HCT116 (cell line): Measurements from ENCODE around the gene IFT52. TPM values are rescaled to one million over a fixed set of nuclear protein-coding genes. Genes with fewer than 3 reads are reported as not detected.

ENCODE experiments used
- ATAC-seq: fragments of 200-7000 bp; cut with Tn5 transposase; 2 replicates; pipeline ENCODE4 v1.9.1; 2020; ENCODE audit warnings: mild to moderate bottlenecking, moderate library complexity
- BruUV-seq: library from RNA; stranded (reverse); fragments of 400-500 nt; replicated peaks from 2 replicates; lab custom pipeline; 2021; lab: Mats Ljungman, UMichigan
- CTCF ChIA-PET: fragments of 300-600 bp; sonication (Branson Sonifier 250); formaldehyde crosslinking; loops from one replicate; lab custom pipeline; 2021; ENCODE audit warnings: antibody characterized with exemption; lab: Charles Lee
- POLR2A ChIA-PET: fragments of 300-600, 350-600 bp; sonication (Branson Sonifier 250); formaldehyde crosslinking; loops from one replicate; lab custom pipeline; 2021; ENCODE audit warnings: antibody characterized with exemption; lab: Charles Lee
- RAD21 ChIA-PET, 2 experiments: fragments of 300-600 bp; sonication (Branson Sonifier 250); formaldehyde crosslinking; loops; one replicate each; lab custom pipeline; 2023; ENCODE audit warnings: low total read pairs in 2 of 2; ENCODE audit not compliant: uncharacterized antibody in 2 of 2, unreplicated experiment in 2 of 2, low non-redundant PET in 1 of 2; lab: Charles Lee
- DNase-seq: peaks from one replicate; pipeline ENCODE4 v3.0.0-alpha.2; 2010; ENCODE audit warnings: low read depth, low spot score
- H2AFZ ChIP-seq: fragments of 200-600 bp; shearing (Covaris generic), sonication (generic); 2 replicates; pipeline ENCODE4 v1.6.1; 2017; ENCODE audit warnings: low read depth, mixed run types, mixed read lengths, antibody characterized with exemption, low read length; ENCODE audit not compliant: poor library complexity, severe bottlenecking
- H3K27ac ChIP-seq: 2 replicates; pipeline ENCODE4 v1.5.1; 2012; ENCODE audit warnings: low read depth, low read length
- H3K27me3 ChIP-seq: fragments of 200-600 bp; sonication (generic); 2 replicates; pipeline ENCODE4 v1.6.1; 2016; ENCODE audit warnings: mixed run types, low read length, mixed read lengths; ENCODE audit not compliant: insufficient read depth
- H3K36me3 ChIP-seq, 2 experiments: fragments of 200-500 bp in 1 of 2; fragments of 200-600 bp in 1 of 2; sonication (Bioruptor generic) in 1 of 2; sonication (generic) in 1 of 2; 2 replicates each; pipeline versions ENCODE4 v1.5.1 to v1.6.1; 2014 to 2016; ENCODE audit warnings: low read length in 2 of 2, inconsistent platforms in 1 of 2, mixed read lengths in 1 of 2, mixed run types in 1 of 2; ENCODE audit not compliant: insufficient read depth in 2 of 2, control insufficient read depth in 1 of 2
- H3K4me1 ChIP-seq, 2 experiments: fragments of 200-600 bp in 1 of 2; sonication (generic) in 1 of 2; 2 replicates each; pipeline versions ENCODE4 v1.5.1 to v1.6.1; 2012 to 2017; ENCODE audit warnings: low read length in 2 of 2, inconsistent platforms in 1 of 2, mild to moderate bottlenecking in 1 of 2, mixed read lengths in 1 of 2, mixed run types in 1 of 2, moderate library complexity in 1 of 2; ENCODE audit not compliant: insufficient read depth in 2 of 2, control insufficient read depth in 1 of 2
- H3K4me2 ChIP-seq: fragments of 200-600 bp; sonication (generic); 2 replicates; pipeline ENCODE4 v1.6.1; 2017; ENCODE audit warnings: mixed run types, low read length, mixed read lengths
- H3K4me3 ChIP-seq, 2 experiments: fragments of 200-600 bp in 1 of 2; sonication (generic) in 1 of 2; replicated peaks in 1 of 2; 2 replicates each; pipeline ENCODE4 v1.5.1; 2011 to 2016; ENCODE audit warnings: low read length in 2 of 2, control low read depth in 1 of 2, low read depth in 1 of 2, mild to moderate bottlenecking in 1 of 2, mixed read lengths in 1 of 2, mixed run types in 1 of 2
- H3K79me2 ChIP-seq: fragments of 200-600 bp; sonication (generic); 2 replicates; pipeline ENCODE4 v1.6.1; 2017; ENCODE audit warnings: mild to moderate bottlenecking, mixed run types, low read length, moderate library complexity, mixed read lengths; ENCODE audit not compliant: insufficient read depth
- H3K9ac ChIP-seq: fragments of 200-600 bp; sonication (generic); 2 replicates; pipeline ENCODE4 v1.6.1; 2016; ENCODE audit warnings: low read length, mixed read lengths
- H3K9me2 ChIP-seq: fragments of 200-600 bp; sonication (generic), shearing (Covaris generic); 2 replicates; pipeline ENCODE4 v1.6.1; 2017; ENCODE audit warnings: mixed run types, mild to moderate bottlenecking, moderate library complexity; ENCODE audit not compliant: insufficient read depth
- H3K9me3 ChIP-seq, 2 experiments: fragments of 200-500 bp in 1 of 2; fragments of 200-600 bp in 1 of 2; sonication (Bioruptor generic) in 1 of 2; sonication (generic) in 1 of 2; 2 replicates each; pipeline ENCODE4 v1.6.1; 2014 to 2017; ENCODE audit warnings: low read length in 2 of 2, mixed read lengths in 2 of 2, inconsistent platforms in 1 of 2, low read depth in 1 of 2, mild to moderate bottlenecking in 1 of 2, mixed run types in 1 of 2, moderate library complexity in 1 of 2; ENCODE audit not compliant: control insufficient read depth in 1 of 2, insufficient read depth in 1 of 2
- H4K20me1 ChIP-seq: fragments of 200-600 bp; sonication (generic), shearing (Covaris generic); 2 replicates; pipeline ENCODE4 v1.6.1; 2017; ENCODE audit warnings: mixed run types, mild to moderate bottlenecking, moderate library complexity; ENCODE audit not compliant: insufficient read depth
- CBX3 ChIP-seq: IDR thresholded peaks from 2 replicates; pipeline ENCODE4 v1.6.1; 2012; ENCODE audit warnings: low read depth
- CEBPB ChIP-seq: IDR thresholded peaks from 2 replicates; pipeline ENCODE4 v1.6.1; 2012; ENCODE audit warnings: low read depth
- EGR1 ChIP-seq: IDR thresholded peaks from 2 replicates; pipeline ENCODE4 v1.6.1; 2012; ENCODE audit warnings: low read depth
- ELF1 ChIP-seq: IDR thresholded peaks from 2 replicates; pipeline ENCODE4 v1.6.1; 2012; ENCODE audit warnings: low read depth, borderline replicate concordance
- EZH2phosphoT487 ChIP-seq: fragments of 200-600 bp; IDR thresholded peaks from 2 replicates; pipeline ENCODE4 v1.6.1; 2018; ENCODE audit warnings: antibody characterized with exemption, borderline replicate concordance
- FOSL1 ChIP-seq: IDR thresholded peaks from 2 replicates; pipeline ENCODE4 v1.6.1; 2012; ENCODE audit warnings: low read depth
- MAX ChIP-seq: IDR thresholded peaks from 2 replicates; pipeline ENCODE4 v1.6.1; 2012
- POLR2AphosphoS5 ChIP-seq: IDR thresholded peaks from 2 replicates; pipeline ENCODE4 v1.6.1; 2011; ENCODE audit warnings: mild to moderate bottlenecking, low read depth, low read length, moderate library complexity
- RAD21 ChIP-seq: IDR thresholded peaks from 2 replicates; pipeline ENCODE4 v1.6.1; 2012; ENCODE audit warnings: low read depth, mild to moderate bottlenecking
- SIN3A ChIP-seq: IDR thresholded peaks from 2 replicates; pipeline ENCODE4 v1.6.1; 2012; ENCODE audit warnings: low read depth
- SP1 ChIP-seq: IDR thresholded peaks from 2 replicates; pipeline ENCODE4 v1.6.1; 2012; ENCODE audit warnings: low read depth
- SRF ChIP-seq: IDR thresholded peaks from 2 replicates; pipeline ENCODE4 v1.6.1; 2012; ENCODE audit warnings: low read depth
- YY1 ChIP-seq: IDR thresholded peaks from 2 replicates; pipeline ENCODE4 v1.6.1; 2011; ENCODE audit warnings: low read length, low read depth, moderate library complexity, mild to moderate bottlenecking; ENCODE audit not compliant: insufficient replicate concordance; ENCODE audit errors: extremely low read depth
- ZBTB33 ChIP-seq: IDR thresholded peaks from 2 replicates; pipeline ENCODE4 v1.6.1; 2011; ENCODE audit warnings: mild to moderate bottlenecking, low read length, moderate library complexity; ENCODE audit not compliant: insufficient replicate concordance; ENCODE audit errors: extremely low read depth
- ZFX ChIP-seq: fragments of 450-650 bp; IDR thresholded peaks from 2 replicates; pipeline ENCODE4 v1.6.1; 2017
- ZNF274 ChIP-seq: fragments of 200-500 bp; sonication (Bioruptor generic); IDR thresholded peaks from 2 replicates; pipeline ENCODE4 v1.6.1; 2014; ENCODE audit warnings: mild to moderate bottlenecking, low read depth, low read length, inconsistent platforms
- intact Hi-C: fragments of 100-400 bp; cut with micrococcal nuclease; formaldehyde crosslinking; loops from 2 replicates; pipeline ENCODE4 v1.10.0; 2022
- total RNA-seq: library from RNA; stranded (reverse); gene quantifications from one replicate; pipeline ENCODE4 v1.2.1, GENCODE V29; 2021; ENCODE audit not compliant: unreplicated experiment
- TF ChIP-seq, protein P1 (sequence below), 3 experiments: fragments of 200-600 bp in 1 of 3; sonication (generic) in 1 of 3; IDR thresholded peaks in 2 of 3; conservative IDR thresholded peaks in 1 of 3; 2 replicates each; pipeline ENCODE4 v1.5.1; 2012 to 2017; ENCODE audit warnings: low read depth in 2 of 3, low read length in 2 of 3, antibody characterized with exemption in 1 of 3, borderline replicate concordance in 1 of 3, control low read depth in 1 of 3, mild to moderate bottlenecking in 1 of 3, mixed read lengths in 1 of 3, mixed run types in 1 of 3, moderate library complexity in 1 of 3; ENCODE audit not compliant: insufficient read depth in 1 of 3
- TF ChIP-seq, protein P2 (sequence below): IDR thresholded peaks from 2 replicates; pipeline ENCODE4 v1.6.1; 2012; ENCODE audit warnings: low read depth

Gene IFT52
- total RNA-seq, 1 experiment from 2014 or later: 29.0 TPM

DNA sequence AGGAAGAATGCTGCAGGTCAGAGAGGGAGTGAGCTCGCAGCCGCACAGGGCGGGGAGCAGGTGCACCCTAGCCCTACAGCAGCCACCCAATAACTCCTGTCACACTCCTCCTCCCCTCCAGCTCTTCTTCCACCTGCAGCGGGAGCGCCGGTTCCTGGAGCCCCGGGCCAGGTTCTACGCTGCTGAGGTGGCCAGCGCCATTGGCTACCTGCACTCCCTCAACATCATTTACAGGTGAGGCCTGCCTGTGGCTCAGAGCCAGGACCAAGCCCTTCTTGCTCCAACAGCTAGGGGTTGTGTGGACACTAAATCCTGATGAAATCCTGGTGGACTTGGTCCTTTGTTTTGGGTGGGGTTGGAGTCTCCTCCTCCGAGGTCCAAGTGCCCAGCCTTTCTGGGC, 20.2 kb upstream of the IFT52 start:
- H3K27ac ChIP-seq: no peak overlapping the region
- H3K9me2 ChIP-seq: no peaks in the 10 kb centered on the region
- no peaks in the 10 kb centered on the region for H3K9me3 ChIP-seq
- no peaks in the 10 kb centered on the region for H4K20me1 ChIP-seq
- POLR2A ChIA-PET: no interaction called here
- H3K4me3 ChIP-seq: no peak overlapping the region
- H3K79me2 ChIP-seq: no peaks in the 10 kb centered on the region
- no TSS peak for BruUV-seq
- intact Hi-C loops: no loop called here
- H3K4me1 ChIP-seq: no peaks in the 10 kb centered on the region
- RAD21 ChIA-PET: no interaction called here
- CTCF ChIA-PET: interaction anchor here (1.5 kb wide), 1 partner anchor 32 kb away, joined by 3 read pairs; no protein-coding TSS in a partner anchor
- no peak overlapping the region for H2AFZ ChIP-seq
- H3K4me2 ChIP-seq: no peak overlapping the region
- no peak overlapping the region for H3K9ac ChIP-seq
- no peaks in the 10 kb centered on the region for H3K27me3 ChIP-seq
- ATAC-seq (no peak), DNase-seq (no peak)
- TF ChIP-seq SRF: no peak
- no peak for TF ChIP-seq EGR1
- TF ChIP-seq ZFX: no peak
- TF ChIP-seq, protein P1, sequence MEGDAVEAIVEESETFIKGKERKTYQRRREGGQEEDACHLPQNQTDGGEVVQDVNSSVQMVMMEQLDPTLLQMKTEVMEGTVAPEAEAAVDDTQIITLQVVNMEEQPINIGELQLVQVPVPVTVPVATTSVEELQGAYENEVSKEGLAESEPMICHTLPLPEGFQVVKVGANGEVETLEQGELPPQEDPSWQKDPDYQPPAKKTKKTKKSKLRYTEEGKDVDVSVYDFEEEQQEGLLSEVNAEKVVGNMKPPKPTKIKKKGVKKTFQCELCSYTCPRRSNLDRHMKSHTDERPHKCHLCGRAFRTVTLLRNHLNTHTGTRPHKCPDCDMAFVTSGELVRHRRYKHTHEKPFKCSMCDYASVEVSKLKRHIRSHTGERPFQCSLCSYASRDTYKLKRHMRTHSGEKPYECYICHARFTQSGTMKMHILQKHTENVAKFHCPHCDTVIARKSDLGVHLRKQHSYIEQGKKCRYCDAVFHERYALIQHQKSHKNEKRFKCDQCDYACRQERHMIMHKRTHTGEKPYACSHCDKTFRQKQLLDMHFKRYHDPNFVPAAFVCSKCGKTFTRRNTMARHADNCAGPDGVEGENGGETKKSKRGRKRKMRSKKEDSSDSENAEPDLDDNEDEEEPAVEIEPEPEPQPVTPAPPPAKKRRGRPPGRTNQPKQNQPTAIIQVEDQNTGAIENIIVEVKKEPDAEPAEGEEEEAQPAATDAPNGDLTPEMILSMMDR (IDR thresholded peaks at IDR 0.05 in 2 of 3, conservative IDR thresholded peaks at IDR 0.05 in 1 of 3; ENCODE audit: borderline replicate concordance in 1 of 3, insufficient read depth in 1 of 3, low read depth in 2 of 3, low read length in 2 of 3): no peak
- no peak for TF ChIP-seq CBX3
- no peak for TF ChIP-seq POLR2AphosphoS5
- TF ChIP-seq ZBTB33: no peak
- no peak for TF ChIP-seq SIN3A
- TF ChIP-seq RAD21: no peak
- no peak for TF ChIP-seq ZNF274
- no peak for TF ChIP-seq EZH2phosphoT487
- no peak for TF ChIP-seq ELF1
- no peak for TF ChIP-seq SP1
- TF ChIP-seq MAX: no peak
- TF ChIP-seq, protein P2, sequence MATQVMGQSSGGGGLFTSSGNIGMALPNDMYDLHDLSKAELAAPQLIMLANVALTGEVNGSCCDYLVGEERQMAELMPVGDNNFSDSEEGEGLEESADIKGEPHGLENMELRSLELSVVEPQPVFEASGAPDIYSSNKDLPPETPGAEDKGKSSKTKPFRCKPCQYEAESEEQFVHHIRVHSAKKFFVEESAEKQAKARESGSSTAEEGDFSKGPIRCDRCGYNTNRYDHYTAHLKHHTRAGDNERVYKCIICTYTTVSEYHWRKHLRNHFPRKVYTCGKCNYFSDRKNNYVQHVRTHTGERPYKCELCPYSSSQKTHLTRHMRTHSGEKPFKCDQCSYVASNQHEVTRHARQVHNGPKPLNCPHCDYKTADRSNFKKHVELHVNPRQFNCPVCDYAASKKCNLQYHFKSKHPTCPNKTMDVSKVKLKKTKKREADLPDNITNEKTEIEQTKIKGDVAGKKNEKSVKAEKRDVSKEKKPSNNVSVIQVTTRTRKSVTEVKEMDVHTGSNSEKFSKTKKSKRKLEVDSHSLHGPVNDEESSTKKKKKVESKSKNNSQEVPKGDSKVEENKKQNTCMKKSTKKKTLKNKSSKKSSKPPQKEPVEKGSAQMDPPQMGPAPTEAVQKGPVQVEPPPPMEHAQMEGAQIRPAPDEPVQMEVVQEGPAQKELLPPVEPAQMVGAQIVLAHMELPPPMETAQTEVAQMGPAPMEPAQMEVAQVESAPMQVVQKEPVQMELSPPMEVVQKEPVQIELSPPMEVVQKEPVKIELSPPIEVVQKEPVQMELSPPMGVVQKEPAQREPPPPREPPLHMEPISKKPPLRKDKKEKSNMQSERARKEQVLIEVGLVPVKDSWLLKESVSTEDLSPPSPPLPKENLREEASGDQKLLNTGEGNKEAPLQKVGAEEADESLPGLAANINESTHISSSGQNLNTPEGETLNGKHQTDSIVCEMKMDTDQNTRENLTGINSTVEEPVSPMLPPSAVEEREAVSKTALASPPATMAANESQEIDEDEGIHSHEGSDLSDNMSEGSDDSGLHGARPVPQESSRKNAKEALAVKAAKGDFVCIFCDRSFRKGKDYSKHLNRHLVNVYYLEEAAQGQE: no peak
- TF ChIP-seq CEBPB: no peak
- no peak for TF ChIP-seq YY1
- TF ChIP-seq FOSL1: no peak
- no peaks in the 10 kb centered on the region for H3K36me3 ChIP-seq
